Myocyte (in vitro differentiated cells): Measurements from ENCODE around the gene EPHA5. TPM values are rescaled to one million over a fixed set of nuclear protein-coding genes. Genes with fewer than 3 reads are reported as not detected.
"Not testable (repeated sequence)": the region's sequence is repeated elsewhere in the genome, so short reads cannot be mapped to it uniquely, and the experiment has no call there.

Experiments used
- DNase-seq: peaks from one replicate; pipeline ENCODE4 v3.0.0-alpha.2; 2012; ENCODE audit warnings: low read depth
- total RNA-seq: library from RNA; depleted of rRNA; stranded (reverse); fragments of >200 nt; gene quantifications from 2 replicates; pipeline ENCODE4 v1.2.3, GENCODE V29; 2014

Gene EPHA5
- total RNA-seq, 1 donor from 2014 or later = 6.8 TPM

DNA sequence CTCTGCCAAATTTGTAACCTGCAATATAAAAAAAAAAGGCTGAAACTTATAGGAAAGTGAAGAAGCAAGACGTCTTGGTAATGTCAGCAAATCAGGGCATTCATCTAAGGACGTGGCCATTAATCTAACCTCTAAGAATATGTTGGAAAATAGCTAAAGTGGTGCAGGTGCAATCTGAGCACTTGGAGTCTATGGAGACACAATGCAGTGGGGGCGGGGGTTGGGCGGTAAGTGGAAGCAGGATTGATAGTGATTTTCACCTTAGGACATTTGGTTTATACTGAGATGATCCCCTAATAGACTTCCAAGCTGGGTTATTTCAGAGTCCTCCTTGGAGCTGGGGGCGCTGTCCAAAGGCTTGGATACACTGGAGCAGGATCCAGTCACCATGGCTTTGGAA, 283.4 kb downstream of the EPHA5 start:
- no peak for DNase-seq

DNA sequence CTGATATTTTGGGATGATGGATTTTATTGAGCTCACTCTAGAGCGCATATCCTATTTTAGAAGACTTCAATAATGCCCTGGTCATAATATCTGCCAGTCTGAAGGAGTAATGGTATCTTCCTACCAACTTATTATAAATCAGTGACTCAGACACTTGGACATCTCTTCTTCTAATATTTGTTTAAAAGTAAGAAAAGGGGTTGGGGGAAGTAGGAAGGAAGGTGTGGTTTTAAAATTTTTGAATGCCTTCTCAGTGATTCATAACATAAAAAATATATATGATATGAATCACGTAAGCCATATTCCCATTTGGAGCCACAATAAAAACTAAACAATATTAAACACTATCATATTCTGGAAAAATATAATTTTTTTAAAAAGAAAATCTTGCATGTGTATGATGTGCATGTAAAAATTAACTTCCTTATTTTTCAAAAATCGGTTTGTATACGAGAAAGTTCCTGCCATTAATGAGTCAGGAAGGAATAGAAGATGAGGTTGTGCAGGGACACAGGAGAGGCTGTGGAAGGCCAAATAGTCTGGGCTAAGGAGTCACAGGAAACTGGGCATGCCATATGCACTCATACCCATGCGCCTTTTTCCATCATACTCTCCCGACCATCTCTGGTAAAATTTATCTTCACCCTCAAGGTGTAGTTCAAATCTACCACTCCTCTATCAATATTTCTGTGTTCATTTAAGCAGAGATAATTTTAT, 286.5 kb downstream of the EPHA5 start:
- DNase-seq = peak; percentile 5

DNA sequence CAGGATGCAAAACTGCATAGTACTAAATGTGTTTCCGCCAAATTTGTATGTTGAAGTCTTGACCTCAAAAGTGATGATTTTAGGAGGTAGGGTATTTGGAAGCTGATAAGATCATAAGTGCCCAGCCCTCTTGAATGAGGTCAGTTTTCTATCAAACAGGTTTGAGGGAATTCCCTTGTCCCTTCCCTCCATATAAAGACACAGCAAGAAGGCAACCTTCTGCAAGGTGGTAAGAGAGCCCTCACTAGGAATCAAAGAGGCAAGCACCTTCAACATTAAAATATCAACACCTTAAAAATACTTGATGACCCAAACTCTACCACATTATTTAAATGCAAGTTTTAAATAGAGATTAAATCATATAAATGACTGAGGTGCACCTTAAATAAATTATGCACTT, 288.6 kb downstream of the EPHA5 start:
- DNase-seq = no peak

DNA sequence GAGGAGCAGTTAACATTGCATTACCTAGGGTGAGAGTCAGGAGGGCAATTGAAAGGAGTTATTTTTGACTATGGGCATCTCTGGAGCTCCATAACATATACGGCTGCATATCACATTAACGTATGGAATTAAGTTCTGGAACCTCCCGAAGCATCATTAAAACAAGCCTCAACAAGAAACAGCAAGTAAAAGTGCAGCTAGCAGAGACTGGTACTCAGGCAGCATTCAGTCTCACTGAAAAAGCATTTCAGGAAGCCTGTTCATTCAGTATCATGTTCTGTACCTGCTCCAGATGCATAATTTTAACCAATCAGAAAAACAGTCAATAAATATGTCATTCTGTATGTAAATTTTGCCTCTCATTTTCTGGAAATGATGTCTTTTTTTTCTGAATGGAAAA, 299.6 kb downstream of the EPHA5 start:
- no peak for DNase-seq

DNA sequence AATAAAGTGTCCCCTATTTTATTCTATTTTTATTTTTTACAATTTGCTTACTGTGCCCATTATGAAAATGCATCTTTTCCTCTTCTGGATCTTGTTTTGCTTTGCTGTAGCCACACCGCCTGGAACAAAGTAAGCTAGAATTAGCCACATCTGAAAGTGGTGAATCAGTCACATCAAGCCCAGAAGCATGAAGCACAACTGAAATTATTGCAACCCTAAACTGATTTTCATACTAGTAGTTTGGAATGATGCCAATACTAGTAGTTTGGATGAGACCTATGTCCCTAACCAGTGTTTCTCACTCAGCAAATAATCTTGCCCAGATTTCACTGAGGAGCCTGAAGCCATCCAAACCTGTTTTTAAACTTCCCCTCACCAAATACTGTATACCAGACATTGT, 303.0 kb downstream of the EPHA5 start:
- DNase-seq = peak; percentile 28

DNA sequence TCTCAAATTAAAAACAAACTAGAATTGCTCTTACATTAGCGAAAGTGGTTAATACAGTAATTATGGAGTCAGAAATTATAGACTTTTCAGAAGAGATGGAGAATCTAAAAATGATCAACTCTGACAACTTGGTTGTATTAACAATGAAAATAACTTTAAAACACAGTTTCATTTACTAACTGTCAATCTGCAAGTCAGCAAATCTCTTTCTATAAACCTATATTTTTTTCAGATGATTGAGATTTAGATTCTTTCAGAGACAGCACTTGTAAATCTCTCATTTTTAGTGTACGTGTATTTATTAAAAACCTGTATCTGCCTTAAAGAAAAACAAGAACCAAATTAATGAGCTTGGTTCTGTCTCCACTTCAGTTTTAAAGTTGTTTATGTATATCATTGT, 311.4 kb downstream of the EPHA5 start:
- no peak for DNase-seq

DNA sequence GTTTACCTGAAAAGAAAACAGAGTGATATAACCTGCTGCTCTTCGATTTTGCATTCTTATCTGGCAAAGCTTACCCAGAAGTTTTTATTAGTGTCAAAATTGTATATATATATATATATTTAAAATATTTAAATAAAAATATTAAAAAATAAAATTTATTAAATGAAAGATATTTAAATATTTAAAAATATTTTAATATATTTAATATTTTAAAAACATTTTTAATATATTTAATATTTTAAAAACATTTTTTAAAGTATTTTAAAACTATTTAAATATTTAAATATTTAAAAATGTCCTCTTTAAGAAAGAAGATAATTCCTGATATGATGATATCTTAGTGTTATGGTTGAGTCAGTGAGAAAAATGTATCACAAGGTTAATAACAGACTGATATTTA, 317.2 kb downstream of the EPHA5 start:
- DNase-seq = no peak

DNA sequence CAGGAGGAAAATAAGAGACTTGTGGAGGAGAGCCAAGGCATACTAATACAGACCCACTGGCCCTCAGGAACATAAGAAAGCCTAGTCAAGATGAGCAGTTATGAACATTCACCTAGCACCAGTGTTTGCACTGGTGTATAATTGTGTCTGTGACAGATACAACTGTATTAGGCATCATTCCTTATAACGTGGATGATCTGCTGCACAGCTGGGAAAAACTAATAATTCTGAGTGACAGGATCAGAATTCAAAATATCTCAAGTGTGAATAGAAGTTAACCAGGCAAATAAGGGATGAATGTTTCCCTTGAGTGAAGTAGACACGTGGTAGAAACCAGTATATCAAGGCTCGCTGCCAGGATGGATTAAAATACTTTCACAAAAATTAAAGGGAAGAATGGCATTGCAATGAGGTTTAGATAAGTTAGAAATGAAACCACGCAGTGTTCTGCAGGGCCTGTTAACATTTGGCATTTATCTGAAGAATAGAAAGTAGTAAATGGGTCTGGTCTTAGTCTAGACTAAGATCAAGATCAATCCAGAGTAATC, 325.9 kb downstream of the EPHA5 start:
- peak; percentile 72 for DNase-seq

DNA sequence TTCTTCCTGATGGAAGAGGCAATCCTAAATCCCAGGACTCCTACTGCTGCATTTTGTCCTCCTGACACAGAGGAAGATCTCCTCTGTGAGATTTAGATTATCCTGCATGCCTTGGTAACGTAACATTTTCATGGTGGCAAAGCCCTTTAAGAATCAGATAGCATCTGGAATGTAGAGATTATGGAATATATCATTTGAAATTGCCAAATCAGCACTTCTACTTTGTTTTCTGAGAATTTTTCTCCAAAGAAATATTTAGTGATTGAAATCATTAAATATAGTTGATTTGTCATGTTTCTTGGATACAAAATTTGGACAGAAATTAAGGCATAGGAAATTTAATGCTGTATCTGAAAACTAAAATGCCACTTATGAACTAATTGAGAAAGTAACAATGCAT, 326.9 kb downstream of the EPHA5 start:
- no peak for DNase-seq

DNA sequence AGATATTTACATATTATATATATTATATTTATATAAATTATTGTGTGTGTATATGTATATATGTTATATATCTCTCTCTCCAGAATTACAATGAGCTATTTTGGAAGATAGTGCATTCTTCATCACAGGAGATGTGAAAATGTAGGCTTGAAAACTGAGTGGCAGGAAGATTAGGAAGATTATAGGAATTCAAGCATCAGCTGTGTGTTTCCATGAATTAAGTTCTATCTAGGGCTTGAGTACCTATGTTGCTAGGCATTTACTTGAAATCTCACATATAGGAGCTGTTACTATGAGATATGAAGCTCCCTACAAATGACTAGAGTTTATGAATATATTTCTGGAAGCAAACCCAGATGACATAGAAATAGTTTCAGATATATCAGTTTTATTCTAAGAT, 328.7 kb downstream of the EPHA5 start:
- no peak for DNase-seq

DNA sequence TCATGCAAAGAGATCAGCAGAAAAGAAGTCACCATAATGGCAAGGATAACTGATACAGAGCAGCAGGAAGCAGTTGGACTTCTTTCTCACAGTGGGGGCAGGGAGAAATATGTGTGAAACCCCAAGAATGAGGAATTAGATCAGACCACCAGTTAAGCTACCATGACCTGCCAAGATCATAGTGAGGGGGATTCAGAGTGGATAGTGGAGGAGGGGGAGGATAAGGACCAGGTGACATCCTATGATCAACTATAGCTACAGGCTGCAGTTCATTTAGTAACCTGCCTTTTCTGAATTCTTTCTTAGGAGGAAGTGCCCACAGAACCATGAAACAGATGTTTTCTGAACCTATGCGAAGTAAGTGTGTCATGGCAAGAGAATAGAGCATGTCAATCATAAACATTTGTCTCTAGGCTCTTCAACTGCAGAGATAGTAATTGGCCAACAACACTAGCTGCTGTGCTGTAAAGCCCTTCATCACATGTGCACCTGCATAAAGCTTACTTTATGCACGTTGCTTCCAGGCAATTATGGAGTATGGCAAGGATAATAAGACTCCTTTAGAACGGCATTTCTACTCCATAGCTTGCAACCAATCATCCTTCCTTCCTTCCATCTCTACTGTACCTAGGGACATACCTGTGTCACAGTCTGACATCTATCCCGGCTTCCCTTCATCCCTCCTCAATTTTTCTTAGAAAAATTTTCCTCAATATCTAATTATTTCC, 329.7 kb downstream of the EPHA5 start:
- DNase-seq = peak; percentile 10

DNA sequence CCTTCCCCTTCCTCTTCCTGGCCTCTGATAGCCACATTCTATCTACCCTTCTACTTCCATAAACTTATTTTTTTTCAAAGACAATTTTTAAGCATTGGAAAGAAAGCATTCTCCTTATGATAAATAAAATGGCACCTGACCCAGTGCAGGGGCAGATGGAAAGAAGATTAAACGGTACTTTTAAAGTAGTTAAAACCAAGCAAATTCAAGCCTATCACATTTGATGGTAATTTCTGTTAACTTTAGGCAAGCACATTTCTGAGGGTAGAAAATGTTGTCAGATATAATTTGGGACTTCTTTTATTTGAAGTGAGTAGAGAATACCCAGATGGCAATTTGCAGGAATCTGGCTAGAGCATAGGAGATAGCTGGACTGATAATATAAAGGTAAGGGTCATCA, 332.9 kb downstream of the EPHA5 start:
- no peak for DNase-seq

DNA sequence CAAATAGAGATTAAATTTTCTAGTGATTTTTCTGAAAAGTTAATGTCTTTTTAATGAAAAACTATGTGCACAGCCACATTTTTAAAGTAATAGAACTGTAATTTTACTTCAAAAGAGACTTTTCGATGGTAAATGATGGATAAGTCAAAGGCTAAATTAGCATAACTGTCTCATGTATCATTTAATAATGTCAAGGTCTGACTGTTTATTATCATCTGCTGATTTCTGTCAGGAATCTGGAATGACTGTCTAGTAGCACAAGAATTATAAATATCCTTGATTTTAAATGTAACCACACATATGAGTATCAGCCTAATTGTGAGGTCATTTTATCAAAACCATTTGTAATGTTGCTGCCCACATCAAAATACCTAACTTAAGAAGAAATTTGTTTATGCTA, 333.8 kb downstream of the EPHA5 start:
- DNase-seq = no peak

DNA sequence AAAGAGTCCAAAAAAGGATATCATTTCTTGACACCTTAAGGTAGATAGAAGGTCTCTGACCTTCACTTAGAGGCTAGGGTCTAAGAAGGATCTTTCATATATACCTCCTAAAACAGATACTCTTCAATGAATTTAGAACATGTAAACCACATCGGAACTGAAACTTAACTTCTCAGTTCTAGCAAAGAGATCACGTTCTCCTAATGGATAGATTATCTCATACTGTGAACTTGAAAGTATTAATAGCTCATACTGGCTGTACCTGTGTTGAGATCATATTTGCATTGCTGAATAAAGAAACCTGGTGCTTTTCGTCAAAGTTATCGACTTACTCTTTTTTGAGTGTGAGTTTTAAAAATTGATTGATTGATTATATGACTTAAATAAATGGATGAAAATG, 353.8 kb downstream of the EPHA5 start:
- DNase-seq = no peak

DNA sequence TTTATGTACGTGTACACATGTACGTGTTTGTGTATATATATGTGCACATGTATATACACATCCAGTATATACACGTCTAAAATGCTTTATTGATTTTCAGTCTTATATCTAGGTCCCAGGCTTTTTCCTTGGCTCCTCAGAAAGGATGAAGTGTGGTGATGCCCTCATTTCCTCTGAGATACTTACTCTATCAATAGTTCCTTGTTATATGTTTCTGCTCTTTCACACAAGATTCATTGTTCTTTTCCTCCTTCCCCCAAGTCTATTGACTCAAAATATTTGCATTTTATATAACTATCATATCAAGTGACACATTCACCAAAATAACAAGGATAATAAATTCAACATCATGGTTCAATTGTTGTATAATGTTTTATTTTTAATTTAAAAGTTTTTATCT, 359.2 kb downstream of the EPHA5 start:
- DNase-seq = no peak

DNA sequence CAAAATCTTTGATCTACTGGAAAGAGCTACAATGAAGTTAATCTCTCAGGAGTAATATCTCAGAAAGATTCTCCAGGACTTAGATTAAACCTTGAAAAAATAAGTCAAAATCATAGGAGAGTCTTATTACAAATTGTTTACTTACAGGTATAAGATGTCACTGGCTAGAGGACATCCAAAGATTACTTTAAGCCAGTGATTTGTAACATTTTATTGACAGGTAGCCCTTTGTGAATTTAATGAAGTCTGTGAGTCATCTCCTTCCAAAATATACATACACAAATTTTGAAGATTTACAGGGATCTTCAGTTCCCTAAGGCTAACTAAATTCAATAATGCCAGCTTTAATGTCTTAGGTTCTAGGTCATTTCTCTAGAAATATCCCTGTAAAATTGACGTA, 359.7 kb downstream of the EPHA5 start:
- DNase-seq = no peak

DNA sequence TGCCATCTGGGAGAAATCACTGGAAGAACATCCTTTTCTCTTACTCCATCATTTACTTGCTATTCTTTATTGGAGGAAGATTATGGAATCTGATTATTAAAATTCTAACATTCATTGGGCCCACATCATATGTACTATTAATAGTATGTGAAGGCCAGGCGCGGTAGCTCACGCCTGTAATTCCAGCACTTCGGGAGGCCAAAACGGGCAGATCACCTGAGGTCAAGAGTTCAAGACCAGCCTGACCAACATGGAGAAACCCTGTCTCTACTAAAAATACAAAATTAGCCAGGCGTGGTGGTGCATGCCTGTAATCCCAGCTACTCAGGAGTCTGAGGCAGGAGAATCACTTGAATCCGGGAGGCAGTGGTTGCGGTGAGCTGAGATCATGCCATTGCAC, 361.7 kb downstream of the EPHA5 start:
- DNase-seq = not testable (repeated sequence)

DNA sequence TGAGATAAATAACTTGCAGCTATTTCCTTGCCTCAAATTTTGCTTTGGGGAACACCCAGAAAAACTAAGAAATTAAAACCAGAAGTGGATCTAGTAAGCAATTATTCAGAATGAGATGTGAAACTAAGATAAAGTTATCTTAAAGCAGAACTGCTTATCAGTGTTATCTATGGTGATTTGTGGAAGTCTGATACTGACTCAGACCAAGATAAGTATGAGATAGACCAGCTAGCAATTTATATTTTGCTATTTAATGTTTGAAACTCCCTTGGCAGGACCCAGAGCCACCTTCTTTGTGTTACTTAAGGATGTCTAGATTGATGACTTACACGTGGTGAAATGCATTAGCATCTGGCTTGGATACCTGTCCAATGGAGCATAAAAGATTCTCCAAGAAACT, 368.1 kb downstream of the EPHA5 start:
- DNase-seq = no peak

DNA sequence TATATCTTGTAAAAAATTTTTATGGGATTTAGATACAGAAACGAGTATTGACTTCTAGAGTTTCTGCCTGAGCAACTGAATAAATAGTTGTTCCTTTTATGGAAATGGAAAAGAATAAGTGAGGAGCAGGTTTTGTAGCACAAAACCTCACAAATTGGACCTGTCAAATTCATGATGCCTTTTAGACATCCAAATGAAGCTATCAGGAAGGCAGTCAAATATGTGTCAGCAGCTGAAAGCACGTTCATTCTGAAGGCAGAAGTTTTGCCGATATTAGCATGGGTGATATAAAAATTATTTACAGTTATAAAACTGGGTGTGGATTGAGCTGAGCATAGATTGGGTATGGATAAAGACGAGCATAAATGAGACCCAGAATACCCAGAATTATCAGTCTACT, 374.0 kb downstream of the EPHA5 start:
- DNase-seq = no peak

DNA sequence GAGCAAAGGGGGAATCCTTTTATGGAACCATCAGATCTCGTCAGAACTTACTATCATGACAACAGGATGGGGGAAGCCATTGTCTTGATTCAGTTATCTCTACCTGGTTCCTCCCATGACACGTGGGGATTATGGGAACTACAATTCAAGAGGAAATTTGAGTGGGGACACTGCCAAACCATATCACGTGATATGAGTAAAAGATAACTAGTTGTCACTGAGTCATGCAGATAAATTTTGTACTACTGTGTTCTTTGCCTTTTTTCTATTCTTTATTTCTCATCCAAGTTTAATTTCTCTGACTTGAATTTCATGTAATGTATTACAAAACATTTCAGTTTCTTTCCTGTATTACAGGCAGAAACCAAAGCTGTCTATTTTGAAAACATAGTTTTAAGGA, 383.2 kb downstream of the EPHA5 start:
- DNase-seq = no peak
